Hepatocyte (in vitro differentiated cells): ENCODE measurements around the gene SLC25A3.

ENCODE experiments used
- EZH2 ChIP-seq: fragments of 200-600 bp; sonication (generic); IDR thresholded peaks from 2 replicates; pipeline ENCODE4 v1.6.1; 2016; ENCODE audit warnings: antibody characterized with exemption, mild to moderate bottlenecking, borderline replicate concordance
- TF ChIP-seq, protein P1 (sequence below): fragments of 200-600 bp; sonication (generic); IDR thresholded peaks from 2 replicates; pipeline ENCODE4 v1.5.1; 2016; ENCODE audit warnings: antibody characterized with exemption, mild to moderate bottlenecking; ENCODE audit not compliant: poor library complexity

DNA sequence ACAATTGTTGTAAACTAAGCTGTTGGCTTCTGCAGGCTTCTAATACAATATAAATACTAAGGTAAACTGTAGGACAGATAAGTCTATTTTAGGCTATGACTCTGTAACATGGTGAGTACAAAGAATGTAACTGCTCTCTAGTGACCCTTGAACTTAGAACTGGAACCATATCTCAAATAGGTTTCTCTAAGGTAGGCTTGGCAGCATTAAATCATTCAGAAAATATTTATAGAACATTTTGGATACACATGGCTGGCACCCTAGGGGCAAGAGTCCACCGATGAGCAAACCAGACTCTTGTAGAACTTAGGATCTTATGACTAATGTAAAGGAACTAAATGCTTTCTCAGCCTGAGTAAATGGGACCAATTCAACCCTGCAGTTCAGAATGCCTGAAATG, 19.4 kb upstream of the SLC25A3 start:
- TF ChIP-seq, protein P1, sequence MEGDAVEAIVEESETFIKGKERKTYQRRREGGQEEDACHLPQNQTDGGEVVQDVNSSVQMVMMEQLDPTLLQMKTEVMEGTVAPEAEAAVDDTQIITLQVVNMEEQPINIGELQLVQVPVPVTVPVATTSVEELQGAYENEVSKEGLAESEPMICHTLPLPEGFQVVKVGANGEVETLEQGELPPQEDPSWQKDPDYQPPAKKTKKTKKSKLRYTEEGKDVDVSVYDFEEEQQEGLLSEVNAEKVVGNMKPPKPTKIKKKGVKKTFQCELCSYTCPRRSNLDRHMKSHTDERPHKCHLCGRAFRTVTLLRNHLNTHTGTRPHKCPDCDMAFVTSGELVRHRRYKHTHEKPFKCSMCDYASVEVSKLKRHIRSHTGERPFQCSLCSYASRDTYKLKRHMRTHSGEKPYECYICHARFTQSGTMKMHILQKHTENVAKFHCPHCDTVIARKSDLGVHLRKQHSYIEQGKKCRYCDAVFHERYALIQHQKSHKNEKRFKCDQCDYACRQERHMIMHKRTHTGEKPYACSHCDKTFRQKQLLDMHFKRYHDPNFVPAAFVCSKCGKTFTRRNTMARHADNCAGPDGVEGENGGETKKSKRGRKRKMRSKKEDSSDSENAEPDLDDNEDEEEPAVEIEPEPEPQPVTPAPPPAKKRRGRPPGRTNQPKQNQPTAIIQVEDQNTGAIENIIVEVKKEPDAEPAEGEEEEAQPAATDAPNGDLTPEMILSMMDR, result no peak
- TF ChIP-seq EZH2, result no peak
